MCF 10A (cell line): ENCODE results near the gene NUDCD2. TPM values are rescaled to one million over a fixed set of nuclear protein-coding genes. Genes with fewer than 3 reads are reported as not detected.

ENCODE experiments used
- BruUV-seq: library from RNA; stranded (reverse); fragments of 400-500 nt; replicated peaks from 2 replicates; lab custom pipeline; 2021; lab: Mats Ljungman, UMichigan
- CTCF ChIA-PET: fragments of 300-600 bp; sonication (Branson Sonifier 250); formaldehyde crosslinking; extraction: SDS; loops from one replicate; lab custom pipeline; 2021; ENCODE audit warnings: antibody characterized with exemption, inconsistent platforms; lab: Yijun Ruan, JAX
- POLR2A ChIA-PET: fragments of 300-600, 350-650 bp; sonication (Branson Sonifier 250); formaldehyde crosslinking; extraction: SDS; loops from one replicate; lab custom pipeline; 2020; ENCODE audit warnings: antibody characterized with exemption, inconsistent platforms; lab: Yijun Ruan, JAX
- DNase-seq: peaks from one replicate; pipeline ENCODE4 v3.0.0-alpha.2; 2018; ENCODE audit not compliant: unreplicated experiment
- H3K27ac Mint-ChIP-seq: one replicate; pipeline ENCODE4 v1.8.0; 2022; ENCODE audit warnings: mild to moderate bottlenecking, low read depth, mixed read lengths; ENCODE audit not compliant: unreplicated experiment
- H3K27me3 Mint-ChIP-seq: one replicate; pipeline ENCODE4 v1.8.0; 2022; ENCODE audit warnings: mixed read lengths; ENCODE audit not compliant: insufficient read depth, unreplicated experiment
- H3K36me3 Mint-ChIP-seq: one replicate; pipeline ENCODE4 v1.8.0; 2022; ENCODE audit warnings: mild to moderate bottlenecking, moderate library complexity, mixed read lengths; ENCODE audit not compliant: insufficient read depth, unreplicated experiment
- H3K4me1 Mint-ChIP-seq: one replicate; pipeline ENCODE4 v1.8.0; 2022; ENCODE audit warnings: mixed read lengths; ENCODE audit not compliant: insufficient read depth, unreplicated experiment
- H3K4me3 Mint-ChIP-seq: one replicate; pipeline ENCODE4 v1.8.0; 2022; ENCODE audit warnings: mild to moderate bottlenecking, moderate library complexity, mixed read lengths; ENCODE audit not compliant: unreplicated experiment
- H3K9me3 Mint-ChIP-seq: one replicate; pipeline ENCODE4 v1.8.0; 2022; ENCODE audit warnings: mixed read lengths; ENCODE audit not compliant: unreplicated experiment
- CTCF ChIP-seq: fragments of 200-600 bp; IDR thresholded peaks from one replicate; pipeline ENCODE4 v1.8.0; 2022; ENCODE audit warnings: antibody characterized with exemption, mild to moderate bottlenecking; ENCODE audit not compliant: unreplicated experiment
- intact Hi-C: fragments of 100-400 bp; cut with micrococcal nuclease; formaldehyde crosslinking; loops from 2 replicates; pipeline ENCODE4 v1.14.1; 2022
- total RNA-seq: library from RNA; stranded (reverse); gene quantifications from 2 replicates; pipeline ENCODE4 v1.2.3, GENCODE V29; 2022

The NUDCD2 gene
- total RNA-seq, 1 experiment from 2014 or later, result 68.0 TPM

GRCh38 chr5:163478126-163478981, 18.5 kb upstream of the NUDCD2 start:
- DNase-seq, result peak; percentile 34
- no peak for TF ChIP-seq CTCF
- peaks cover 17% of the 10 kb centered on the region for H3K36me3 Mint-ChIP-seq
- BruUV-seq, result no TSS peak
- H3K9me3 Mint-ChIP-seq, result no peaks in the 10 kb centered on the region
- H3K4me3 Mint-ChIP-seq, result no peak overlapping the region
- no peaks in the 10 kb centered on the region for H3K27me3 Mint-ChIP-seq
- peaks cover 18% of the 10 kb centered on the region for H3K4me1 Mint-ChIP-seq
- POLR2A ChIA-PET, result interaction anchor here (0.6 to 18.0 kb wide), 10 partner anchors 10 to 53 kb away, joined by 3 to 284 read pairs (median 6); partner anchors contain the start of genes HMMR, MAT2B and NUDCD2
- H3K27ac Mint-ChIP-seq, result peak overlapping the region; percentile 80
- CTCF ChIA-PET, result interaction anchor here (0.7 to 2.6 kb wide), 6 partner anchors 9 to 30 kb away, joined by 3 to 7 read pairs (median 3); partner anchors contain the start of genes HMMR and NUDCD2
- intact Hi-C loops, result no loop called here

GRCh38 chr5:163475411-163475810, 15.5 kb upstream of the NUDCD2 start:
- intact Hi-C loops, result no loop called here
- no peak for DNase-seq
- ChIA-PET POLR2A (interaction anchor here (0.6 to 18.0 kb wide), 8 partner anchors 9 to 37 kb away, joined by 3 to 284 read pairs (median 16); partner anchors contain the start of genes HMMR, MAT2B and NUDCD2), CTCF (interaction anchor here (0.7 to 7.4 kb wide), 10 partner anchors 9 to 154 kb away, joined by 3 to 69 read pairs (median 4); partner anchors contain the start of genes HMMR, MAT2B and NUDCD2)
- H3K27me3 Mint-ChIP-seq, result no peaks in the 10 kb centered on the region
- TF ChIP-seq CTCF, result no peak
- no peak overlapping the region for H3K4me3 Mint-ChIP-seq
- H3K4me1 Mint-ChIP-seq, result peaks cover 24% of the 10 kb centered on the region
- no TSS peak for BruUV-seq
- peaks cover 23% of the 10 kb centered on the region for H3K36me3 Mint-ChIP-seq
- peak overlapping the region; percentile 79 for H3K27ac Mint-ChIP-seq
- no peaks in the 10 kb centered on the region for H3K9me3 Mint-ChIP-seq

DNA sequence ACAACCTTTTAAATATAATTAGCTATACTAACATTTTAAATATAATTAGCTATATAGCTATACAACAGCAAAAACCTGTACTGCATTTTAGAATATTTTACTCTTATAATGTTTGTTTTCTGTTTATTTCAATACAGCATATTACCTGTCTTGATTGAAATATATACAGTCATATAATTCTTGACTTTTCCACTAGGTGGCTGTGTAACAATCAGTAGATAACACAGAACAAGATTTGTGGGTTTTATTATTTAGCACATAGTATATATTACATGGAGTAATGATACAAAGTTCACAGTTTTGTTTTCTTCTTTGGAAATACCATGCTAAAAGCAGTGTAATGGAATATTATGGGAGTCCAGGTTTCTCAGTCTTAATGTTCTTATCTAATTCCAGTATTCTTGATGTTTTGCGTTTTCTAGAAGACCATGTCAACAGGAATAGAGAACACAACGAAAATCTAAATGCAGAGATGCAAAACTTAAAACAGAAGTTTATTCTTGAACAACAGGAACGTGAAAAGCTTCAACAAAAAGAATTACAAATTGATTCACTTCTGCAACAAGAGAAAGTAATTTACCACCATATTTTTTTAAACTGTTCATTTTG, 13.8 kb upstream of the NUDCD2 start:
- Mint-ChIP-seq H3K36me3 (peaks cover 26% of the 10 kb centered on the region), H3K27me3 (no peaks in the 10 kb centered on the region), H3K4me1 (peaks cover 13% of the 10 kb centered on the region), H3K27ac (no peak overlapping the region), H3K9me3 (no peaks in the 10 kb centered on the region), H3K4me3 (no peak overlapping the region)
- intact Hi-C loops, result loop anchor here (1.0 kb wide), 1 partner anchor 30 kb away; no protein-coding TSS in a partner anchor
- DNase-seq, result peak; percentile 46
- TF ChIP-seq CTCF, result peak; percentile 42
- TSS peak; percentile 7 for BruUV-seq
- POLR2A ChIA-PET, result interaction anchor here (1.0 to 18.0 kb wide), 5 partner anchors 9 to 36 kb away, joined by 4 to 284 read pairs (median 100); partner anchors contain the start of genes HMMR, MAT2B and NUDCD2
- CTCF ChIA-PET, result interaction anchor here (0.5 to 7.4 kb wide), 20 partner anchors 8 to 1171 kb away, joined by 3 to 69 read pairs (median 6); partner anchors contain the start of genes HMMR, MAT2B and NUDCD2
